ENCODE measurements around the gene INTS15.
"Not testable (repeated sequence)": the region's sequence is repeated elsewhere in the genome, so short reads cannot be mapped to it uniquely, and the experiment has no call there.

The INTS15 gene

DNA sequence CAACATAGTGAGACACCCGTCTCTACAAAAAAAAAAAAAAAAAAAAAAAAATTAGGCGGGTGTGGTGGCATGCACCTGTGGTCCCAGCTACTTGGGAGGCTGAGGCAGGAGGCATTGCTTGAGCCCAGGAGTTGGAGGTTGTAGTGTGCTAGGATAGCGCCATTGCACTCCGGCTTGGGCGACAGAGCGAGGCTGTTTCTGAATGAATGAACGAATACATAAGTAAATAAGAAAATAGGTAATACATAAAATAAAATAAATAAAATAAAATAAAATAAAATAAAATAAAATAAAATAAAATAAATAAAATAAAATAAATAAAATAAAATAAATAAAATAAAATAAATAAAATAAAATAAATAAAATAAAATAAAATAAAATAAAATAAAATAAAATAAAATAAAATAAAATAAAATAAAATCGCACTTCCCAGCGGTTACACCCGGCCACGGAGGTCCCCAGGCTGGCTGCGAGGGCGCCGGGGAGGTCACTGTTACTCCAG lies 12.9 kb upstream of the INTS15 start:
- DNase-seq (ENCODE audit: low read depth in 2 of 3, low spot score in 1 of 3), result not testable (repeated sequence)

DNA sequence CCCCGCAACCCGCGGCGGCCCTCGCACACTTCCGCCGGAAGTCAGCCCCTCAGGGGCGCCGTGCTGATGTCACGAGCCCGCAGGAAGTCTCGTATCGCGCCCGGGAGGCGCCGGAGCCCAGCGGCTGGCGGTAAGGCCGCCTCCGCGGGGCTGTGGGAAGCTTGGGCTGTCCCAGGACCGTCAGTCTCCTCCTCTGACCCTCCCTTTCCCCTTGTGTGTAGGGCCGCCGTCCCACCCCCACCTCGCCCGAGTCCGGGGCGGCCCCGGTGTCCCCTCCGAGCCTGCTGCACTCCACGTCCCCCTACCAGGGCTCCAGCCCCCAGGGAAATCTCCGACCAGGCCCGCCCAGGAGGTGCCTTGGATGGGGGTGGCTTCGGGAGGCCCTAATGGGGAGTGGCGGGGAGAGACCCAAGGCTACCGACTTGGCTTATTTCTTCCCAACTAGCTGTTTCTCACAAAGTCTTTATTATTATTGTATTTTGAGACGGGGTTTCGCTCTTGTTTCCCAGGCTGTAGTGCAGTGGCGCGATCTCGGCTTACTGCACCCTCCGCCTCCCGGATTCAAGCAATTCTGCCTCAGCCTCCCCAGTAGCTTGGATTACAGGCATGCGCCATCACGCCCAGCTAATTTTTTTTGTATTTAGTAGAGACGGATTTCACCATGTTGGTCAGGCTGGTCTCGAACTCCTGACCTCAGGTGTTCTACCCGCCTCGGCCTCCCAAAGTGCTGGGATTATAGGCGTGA lies 12.3 kb upstream of the INTS15 start, which contains the start of gene ZDHHC4:
Gene ZDHHC4 (plus strand): TSS at position 86 of the 745 bp plus-strand sequence. CDS start 3,108 bp downstream, outside the sequence.
- peak; percentile 76 to 88 (median 80) for DNase-seq (ENCODE audit: low read depth in 2 of 3, low spot score in 1 of 3)

DNA sequence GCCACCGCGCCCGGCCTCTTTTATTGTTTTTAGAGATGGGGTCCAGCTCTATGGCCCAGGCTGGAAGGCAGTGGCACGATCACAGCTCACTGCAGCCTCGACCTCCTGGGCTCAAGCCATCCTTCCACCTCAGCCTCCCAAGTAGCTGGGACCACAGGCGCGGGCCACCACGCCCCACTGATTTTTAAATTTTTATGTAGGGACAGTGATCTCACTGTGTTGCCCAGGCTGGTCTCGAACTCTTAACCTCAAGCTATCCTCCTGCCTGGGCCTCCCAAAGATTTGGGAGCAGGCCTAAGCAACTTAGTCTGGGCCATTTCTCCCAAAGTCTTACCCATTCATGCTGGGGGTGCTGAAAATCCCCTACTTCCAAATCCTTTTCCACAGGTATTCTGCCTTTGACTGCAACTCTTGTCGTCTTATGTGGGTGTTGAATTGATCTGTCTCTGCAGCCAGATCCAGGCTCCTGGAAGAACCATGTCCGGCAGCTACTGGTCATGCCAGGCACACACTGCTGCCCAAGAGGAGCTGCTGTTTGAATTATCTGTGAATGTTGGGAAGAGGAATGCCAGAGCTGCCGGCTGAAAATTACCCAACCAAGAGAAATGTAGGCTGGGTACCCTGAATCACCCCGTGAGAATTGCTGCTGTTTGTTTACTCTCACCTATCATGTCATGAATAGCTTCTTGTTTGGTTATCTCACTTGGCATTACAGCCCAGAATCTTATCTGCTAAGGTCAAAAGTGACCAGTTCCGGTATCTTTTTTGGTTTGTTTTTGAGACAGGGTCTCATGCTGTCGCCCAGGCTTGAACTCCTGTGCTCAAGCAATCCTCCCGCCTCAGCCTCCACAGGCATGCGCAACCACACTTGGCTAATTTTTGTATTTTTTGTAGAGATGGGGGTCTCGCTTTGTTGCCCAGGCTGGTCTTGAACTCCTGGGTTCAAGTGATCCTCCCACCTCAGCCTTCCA lies 11.4 kb upstream of the INTS15 start:
- DNase-seq (ENCODE audit: low read depth in 2 of 3, low spot score in 1 of 3), result no peak

DNA sequence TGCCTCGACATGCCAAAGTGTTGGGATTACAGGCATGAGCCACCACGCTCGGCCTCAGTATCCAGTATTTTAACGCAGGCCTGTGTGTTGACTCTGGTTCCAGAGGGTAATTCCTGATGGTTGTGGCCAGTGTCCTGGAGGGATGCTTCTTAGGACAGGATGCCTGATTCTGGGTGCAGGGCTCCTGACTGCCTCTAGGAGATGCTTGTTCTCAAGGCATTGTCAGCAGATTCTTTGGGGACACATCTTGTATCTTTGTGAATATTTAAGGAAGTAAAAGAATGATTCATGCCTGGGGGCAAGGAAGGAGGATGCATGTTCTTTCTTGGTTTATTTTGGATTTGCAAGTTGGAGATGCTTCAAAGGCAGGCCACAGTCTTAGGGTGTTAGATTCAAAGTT lies 10.4 kb upstream of the INTS15 start:
- DNase-seq (ENCODE audit: low read depth in 2 of 3, low spot score in 1 of 3), result no peak

DNA sequence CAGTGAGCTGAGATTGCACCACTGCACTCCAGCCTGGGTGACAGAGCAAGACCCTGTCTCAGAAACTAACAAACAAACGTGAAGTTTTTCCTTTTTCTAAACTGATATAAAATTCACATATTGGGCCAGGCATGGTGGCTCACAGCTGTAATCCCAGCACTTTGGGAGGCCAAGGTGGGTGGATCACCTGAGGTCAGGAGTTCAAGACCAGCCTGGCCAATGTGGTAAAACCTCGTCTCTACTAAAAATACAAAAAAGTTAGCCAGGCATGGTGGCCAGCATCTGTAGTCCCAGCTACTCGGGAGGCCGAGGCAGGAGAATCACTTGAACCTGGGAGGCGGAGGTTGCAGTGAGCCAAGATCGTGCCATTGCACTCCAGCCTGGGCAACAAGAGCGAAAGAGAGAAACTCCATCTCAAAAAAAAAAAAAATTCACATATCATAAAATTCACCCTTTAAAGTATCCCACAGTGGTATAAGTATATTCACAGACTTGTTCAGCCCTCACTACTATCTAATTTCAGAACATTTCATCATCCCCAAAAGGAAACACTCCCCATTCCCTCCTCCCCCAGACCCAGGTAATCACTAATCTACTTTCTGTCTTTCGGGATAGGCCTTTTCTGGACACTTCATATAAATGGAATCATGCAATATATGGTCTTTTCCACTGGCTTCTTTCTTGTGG lies 3.9 kb upstream of the INTS15 start:
- not testable (repeated sequence) for DNase-seq (ENCODE audit: low read depth in 2 of 3, low spot score in 1 of 3)

DNA sequence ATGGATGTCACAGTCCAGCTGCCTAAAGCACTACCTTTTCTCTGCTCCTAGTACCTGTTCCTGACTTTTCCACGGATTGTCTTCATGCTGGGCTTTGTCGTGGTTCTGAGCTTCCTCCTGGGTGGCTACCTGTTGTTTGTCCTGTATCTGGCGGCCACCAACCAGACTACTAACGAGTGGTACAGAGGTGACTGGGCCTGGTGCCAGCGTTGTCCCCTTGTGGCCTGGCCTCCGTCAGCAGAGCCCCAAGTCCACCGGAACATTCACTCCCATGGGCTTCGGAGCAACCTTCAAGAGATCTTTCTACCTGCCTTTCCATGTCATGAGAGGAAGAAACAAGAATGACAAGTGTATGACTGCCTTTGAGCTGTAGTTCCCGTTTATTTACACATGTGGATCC lies 1.3 kb upstream of the INTS15 start:
- no peak for DNase-seq (ENCODE audit: low read depth in 2 of 3, low spot score in 1 of 3)

DNA sequence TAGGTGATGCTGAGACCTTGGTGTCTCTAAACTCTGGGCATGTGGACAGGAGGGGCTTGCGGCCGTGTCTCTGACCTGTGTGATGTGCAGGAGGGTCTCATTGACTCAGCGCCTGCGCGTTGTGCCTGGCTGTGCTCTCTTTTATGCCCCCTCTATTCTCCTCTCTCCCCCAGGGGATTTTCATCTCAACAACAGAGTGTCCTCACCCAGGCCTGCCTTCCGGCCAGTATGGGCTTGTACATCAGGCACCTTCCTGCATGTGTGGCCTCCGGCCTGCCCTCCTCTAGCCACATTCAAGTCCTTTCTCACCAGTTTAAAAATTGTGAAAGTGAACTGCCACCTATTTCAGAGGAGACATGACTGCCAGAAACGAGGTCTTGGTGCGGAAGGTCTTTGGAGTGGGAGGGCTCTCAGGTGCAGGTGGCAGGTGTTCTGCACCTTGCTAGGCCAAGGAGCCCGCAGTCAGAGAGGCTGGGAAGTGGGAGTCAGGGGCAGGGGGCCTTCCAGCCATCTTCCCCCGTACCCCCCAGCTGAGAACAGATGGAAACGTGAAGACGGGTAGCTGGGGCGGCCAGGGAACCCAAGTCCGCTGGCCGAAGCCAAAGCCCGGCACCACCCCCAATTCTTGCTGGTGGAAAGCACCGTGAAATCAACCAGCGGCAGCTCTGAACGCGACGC lies 531 bp upstream of the INTS15 start:
- DNase-seq (ENCODE audit: low read depth in 2 of 3, low spot score in 1 of 3), result no peak

DNA sequence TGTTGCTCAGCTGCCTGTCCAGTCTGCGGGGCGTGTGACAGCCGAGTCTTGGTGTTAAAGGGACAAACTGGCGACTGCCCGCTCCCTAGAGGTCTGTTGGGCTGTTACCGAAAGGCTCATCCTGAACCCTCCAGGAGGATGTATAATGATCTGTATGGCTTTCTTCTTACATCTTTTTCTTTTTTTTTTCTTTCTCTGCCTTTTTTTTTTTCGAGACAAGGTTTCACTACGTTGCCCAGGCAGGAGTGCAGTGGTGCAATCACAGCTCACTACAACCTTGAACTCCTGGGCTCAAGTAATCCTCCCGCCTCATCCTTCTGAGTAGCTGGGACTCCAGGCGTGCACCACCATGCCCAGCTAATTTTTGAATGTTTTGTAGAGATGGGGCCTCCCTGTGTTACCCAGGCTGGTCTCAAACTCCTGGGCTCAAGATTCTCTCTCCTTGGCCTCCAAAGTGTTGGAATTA lies 857 bp downstream of the INTS15 start:
- DNase-seq (ENCODE audit: low read depth in 2 of 3, low spot score in 1 of 3), result no peak

DNA sequence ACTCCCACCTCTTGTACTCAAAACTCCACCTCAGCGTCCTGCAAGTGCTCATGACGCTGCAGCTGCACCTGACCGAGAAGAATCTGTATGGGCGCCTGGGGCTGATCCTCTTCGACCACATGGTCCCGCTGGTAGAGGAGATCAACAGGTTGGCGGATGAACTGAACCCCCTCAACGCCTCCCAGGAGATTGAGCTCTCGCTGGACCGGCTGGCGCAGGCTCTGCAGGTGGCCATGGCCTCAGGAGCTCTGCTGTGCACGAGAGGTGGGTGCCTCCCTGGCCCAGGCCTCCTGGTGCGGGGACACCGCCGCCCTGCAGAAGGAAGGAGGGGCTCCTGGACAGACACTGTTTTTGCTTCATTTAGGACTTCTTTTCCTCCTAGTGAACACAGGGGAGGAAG lies 10.3 kb downstream of the INTS15 start:
- DNase-seq (ENCODE audit: low read depth in 2 of 3, low spot score in 1 of 3), result no peak

DNA sequence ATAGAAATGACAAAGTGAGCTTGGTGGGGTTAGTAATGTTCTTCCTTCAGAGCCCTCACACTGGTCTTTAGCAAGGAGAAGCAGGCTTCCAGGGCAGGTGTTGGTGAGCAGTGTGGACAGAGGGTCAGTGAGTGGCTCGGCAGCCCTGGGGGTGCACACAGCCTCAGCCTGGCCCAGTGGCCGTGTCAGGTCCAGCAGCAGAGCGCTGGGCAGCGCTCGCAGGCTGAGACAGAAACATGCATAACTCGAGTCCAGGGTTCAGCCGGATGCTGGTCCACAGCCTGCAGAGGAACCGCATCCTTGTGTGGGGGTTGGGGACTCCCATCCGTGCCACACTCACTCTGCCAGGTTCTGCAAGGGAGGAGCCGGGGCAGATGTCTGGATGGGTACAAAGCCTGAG lies 14.6 kb downstream of the INTS15 start:
- DNase-seq (ENCODE audit: low read depth in 2 of 3, low spot score in 1 of 3), result no peak

DNA sequence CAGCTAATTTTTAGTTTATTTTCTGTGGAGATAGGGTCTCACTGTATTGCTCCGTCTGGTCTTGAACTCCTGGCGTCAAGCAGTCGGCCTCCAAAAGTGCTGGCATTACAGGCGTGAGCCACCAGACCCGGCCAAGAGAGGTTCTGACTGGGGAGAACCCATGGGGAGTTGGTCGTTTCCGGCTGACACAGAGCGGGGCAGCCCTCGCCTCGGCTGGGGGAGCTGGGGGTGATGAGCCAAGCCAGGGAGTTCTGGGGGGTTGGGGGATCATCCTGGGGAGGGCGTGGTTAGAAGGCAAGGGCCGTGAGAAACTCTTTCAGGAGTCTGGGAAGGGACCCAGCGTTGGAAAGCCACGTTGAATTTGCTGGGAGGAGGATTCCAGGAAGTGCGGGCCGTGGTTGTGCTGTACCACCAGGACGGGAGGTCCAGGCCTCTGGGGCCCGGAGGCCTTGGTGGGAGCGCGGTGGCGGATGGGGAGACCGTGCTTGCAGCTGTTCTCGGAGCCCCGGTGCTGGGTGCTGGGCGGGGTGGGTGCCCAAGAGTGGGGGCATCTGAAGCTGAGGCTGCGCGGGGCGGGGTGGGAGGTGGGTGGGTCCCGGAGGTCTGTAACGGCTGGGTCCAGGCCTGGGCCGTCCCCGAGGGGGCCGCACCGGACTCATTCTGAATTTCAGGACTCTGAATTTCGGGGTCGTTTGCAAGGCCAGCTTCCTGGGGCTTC lies 17.2 kb downstream of the INTS15 start:
- no peak for DNase-seq (ENCODE audit: low read depth in 2 of 3, low spot score in 1 of 3)

DNA sequence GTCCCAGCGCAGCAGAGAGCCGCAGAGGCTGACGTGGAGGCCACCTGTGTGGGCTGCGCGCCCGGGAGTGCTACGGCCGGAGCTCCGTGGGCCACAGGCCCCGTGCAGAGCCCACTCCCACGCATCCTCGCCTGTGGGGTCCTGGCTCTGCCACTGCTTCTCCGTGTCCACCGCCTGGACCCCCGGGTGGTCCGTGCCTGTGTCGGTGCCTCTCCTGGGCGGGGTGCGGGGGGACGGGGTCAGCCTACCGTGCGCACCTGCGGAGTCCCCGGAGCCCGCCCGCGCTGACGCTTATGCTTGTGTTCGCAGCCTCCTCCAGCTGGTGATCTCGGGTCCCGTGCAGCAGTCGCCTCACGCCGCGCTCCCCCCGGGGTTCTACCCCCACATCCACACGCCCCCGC lies 17.8 kb downstream of the INTS15 start:
- DNase-seq (ENCODE audit: low read depth in 2 of 3, low spot score in 1 of 3), result no peak

DNA sequence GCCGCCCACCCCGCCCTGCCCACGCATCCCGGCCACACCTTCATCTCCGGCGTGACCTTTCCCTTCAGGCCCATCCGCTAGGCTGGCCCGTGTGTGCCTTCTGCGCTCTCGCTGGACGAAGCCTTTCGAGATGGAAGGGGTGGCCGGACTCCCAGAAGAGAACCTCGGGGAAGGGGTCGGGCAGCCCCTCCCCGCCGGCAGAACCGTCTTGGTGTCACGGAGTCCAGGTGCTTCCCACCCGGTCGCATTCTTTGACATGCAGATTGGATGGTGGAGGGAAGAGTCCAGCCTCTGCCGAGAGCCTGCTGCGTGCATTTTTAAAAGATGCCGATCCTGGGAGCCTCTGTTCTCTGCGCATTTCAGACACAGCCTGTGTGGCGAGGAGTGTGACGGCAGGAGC lies 18.3 kb downstream of the INTS15 start:
- DNase-seq (ENCODE audit: low read depth in 2 of 3, low spot score in 1 of 3), result no peak

DNA sequence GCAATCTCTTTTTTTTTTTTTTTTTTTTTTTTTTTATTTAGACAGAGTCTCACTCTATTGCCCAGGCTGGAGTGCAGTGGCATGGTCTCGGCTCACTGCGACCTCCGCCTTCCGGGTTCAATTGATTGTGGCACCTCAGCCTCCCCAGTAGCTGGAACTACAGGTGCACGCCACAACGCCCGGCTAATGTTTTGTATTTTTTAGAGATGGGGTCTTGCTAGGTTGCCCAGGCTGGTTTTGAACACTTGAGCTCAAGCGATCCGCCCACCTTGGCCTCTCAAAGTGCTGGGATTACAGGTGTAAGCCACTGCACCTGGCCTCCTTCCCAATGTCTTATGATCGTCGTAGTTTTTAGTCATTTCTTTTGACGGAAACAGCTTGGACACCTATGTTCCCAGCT lies 19.0 kb downstream of the INTS15 start:
- no peak for DNase-seq (ENCODE audit: low read depth in 2 of 3, low spot score in 1 of 3)

DNA sequence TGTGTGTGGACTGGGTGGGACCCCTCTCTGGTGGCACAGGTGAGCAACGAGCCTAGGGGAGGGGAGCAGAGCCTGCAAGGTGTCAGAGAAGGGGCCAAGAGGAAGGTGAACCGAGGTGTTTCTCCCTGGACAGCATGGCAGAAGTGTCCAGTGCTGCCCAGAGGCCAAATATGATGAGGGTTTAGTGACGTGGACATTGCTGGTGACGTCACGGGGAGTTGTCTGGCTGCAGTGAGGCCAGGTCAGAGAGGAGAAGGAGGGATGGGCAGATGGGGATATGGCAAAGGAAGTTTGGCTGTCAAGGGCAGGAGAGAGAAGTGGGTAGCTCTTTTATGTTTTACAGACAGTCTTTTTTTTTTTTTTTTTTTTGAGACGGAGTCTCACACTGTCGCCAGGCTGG lies 23.0 kb downstream of the INTS15 start:
- DNase-seq (ENCODE audit: low read depth in 2 of 3, low spot score in 1 of 3), result no peak

DNA sequence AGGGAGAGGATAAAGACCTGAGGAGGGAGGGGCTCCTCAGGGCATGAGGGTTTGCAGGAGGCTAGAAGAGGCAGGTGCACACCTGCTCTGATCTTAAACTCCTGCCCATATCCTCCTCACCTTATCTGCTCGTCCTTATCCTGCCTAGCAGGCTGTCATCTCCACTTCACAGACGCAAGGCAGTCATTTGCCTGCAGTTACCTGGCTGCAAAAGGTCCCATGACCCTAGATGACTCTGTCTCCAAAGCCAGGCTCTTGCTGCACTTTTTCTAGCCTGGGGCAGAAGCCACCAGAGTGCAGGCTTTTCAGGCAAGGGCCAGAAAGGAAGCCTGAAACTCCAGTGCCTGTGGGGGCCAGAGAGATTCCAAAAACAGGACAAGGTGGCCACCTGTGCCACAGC lies 23.9 kb downstream of the INTS15 start:
- DNase-seq (ENCODE audit: low read depth in 2 of 3, low spot score in 1 of 3), result no peak

DNA sequence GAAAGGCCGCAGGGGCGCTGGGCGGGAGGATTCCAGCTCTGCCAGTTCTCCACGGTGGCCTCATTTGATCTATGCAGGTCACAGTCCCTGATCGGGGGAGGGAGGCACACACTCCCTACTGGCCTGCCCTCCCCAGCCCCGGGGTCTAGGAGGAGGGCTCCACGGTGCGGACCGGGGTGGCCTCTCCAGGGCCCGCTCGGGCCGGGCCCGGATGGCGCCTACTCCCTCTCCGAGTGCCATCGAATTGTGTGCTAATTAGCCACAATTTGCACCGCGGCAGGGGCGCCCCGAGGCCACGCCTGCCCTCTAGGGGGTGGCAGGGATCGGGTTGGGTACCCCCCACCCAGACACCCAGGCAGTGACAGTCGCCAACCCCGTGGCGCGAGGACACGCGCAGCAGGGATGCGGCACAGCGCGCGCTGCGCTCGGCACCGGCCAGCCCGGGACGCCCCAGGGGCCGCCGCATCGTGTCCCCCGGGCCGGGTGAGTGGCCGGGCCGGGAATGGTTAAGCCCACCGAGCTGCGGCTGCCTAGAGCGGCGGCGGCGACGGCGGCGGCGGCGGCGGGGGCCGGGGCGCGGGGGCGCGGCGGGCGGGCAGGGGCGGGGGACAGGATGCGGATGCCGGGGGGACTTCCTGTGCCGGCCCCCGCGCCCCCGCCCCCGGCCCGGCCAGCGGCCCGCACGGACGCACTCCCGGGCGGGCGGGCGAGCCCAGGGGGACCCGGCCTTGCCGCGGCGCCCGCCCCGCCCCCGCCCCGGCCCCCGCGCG lies 25.3 kb downstream of the INTS15 start, which contains the start of gene ZNF853:
Gene ZNF853 (plus strand): TSS at position 658 of the 770 bp plus-strand sequence. CDS start 565 bp downstream, outside the sequence.
- no peak for DNase-seq (ENCODE audit: low read depth in 2 of 3, low spot score in 1 of 3)

DNA sequence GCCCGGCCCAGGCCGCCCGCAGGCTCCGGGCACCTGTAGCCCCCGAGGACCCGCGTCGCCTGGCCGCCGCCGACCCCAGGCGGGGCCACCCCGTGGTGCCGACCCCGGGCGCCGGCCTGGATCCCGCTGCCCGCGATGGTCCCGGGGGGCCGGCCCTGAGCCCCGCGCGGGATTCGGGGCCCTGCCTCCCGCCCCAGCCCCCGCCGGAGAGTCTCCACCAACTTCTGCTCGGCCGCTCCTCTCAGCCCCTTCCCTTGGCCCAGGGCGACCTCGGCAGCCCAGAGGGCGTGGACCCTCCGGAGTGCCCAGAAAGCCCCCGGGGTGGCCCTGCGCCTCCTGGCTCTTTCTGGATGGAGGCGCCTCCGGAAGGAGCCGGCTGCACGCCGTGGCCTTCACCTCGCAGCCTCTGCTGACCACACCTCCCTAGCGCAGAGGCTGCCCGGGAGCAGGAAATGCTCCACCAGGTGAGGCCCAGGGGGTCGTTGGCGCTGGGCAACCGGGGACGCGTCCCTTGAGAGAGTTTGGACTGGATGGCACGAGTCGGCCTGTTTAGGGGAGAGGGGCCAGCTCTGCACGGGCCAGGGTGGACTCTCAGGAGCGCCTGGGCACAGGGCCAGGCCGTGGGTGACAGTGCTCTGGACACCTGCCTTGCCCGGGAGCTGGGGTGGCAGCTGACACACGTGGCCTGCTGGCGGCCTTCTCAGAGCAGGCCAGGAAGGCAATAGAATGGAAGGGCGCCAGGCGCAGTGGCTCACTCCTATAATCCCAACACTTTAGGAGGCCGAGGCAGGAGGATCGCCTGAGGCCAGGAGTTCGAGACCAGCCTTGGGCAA lies 26.1 kb downstream of the INTS15 start:
- DNase-seq (ENCODE audit: low read depth in 2 of 3, low spot score in 1 of 3), result no peak

All from stimulated activated CD4-positive, alpha-beta T cell treated with anti-CD3 and anti-CD28 coated beads, Interleukin-12 subunit alpha, Interleukin-12 subunit beta, amount 100 ng/mL, for 48 hours (primary cell).